ENCODE results near the gene PPP1R14B. TPM values are rescaled to one million over a fixed set of nuclear protein-coding genes. Genes with fewer than 3 reads are reported as not detected.

PPP1R14B gene
- total RNA-seq, 1 experiment from 2014 or later = 1,496 TPM

- Histone ChIP-seq H3K27me3 (ENCODE audit: low read length) (peaks cover 37% of the 10 kb centered on the region), H3K4me3 (ENCODE audit: low read length) (no peak overlapping the region), H3K9ac (ENCODE audit: low read length) (no peak overlapping the region), H2AFZ (ENCODE audit: low read length) (no peak overlapping the region), H4K20me1 (ENCODE audit: low read length) (no peaks in the 10 kb centered on the region), H3K79me2 (ENCODE audit: low read length) (no peaks in the 10 kb centered on the region), H3K9me3 (ENCODE audit: low read length) (no peaks in the 10 kb centered on the region), H3K4me1 (ENCODE audit: insufficient read depth, low read length) (peaks cover 21% of the 10 kb centered on the region), H3K9me2 (replicated peaks; ENCODE audit: low read length) (no peaks in the 10 kb centered on the region), H3K4me2 (ENCODE audit: low read length) (no peak overlapping the region), H3K36me3 (ENCODE audit: low read depth, low read length) (no peaks in the 10 kb centered on the region), H3K27ac (ENCODE audit: low read length) (no peak overlapping the region), H3F3A (ENCODE audit: low read length, unreplicated experiment) (no peaks in the 10 kb centered on the region)
- no peak for TF ChIP-seq CTCF (conservative IDR thresholded peaks at IDR 0.05; ENCODE audit: low read depth, low read length)
- TF ChIP-seq EZH2 (IDR thresholded peaks at IDR 0.05; ENCODE audit: low read length, unreplicated experiment) = no peak
- TF ChIP-seq EZH2phosphoT487 (IDR thresholded peaks at IDR 0.05; ENCODE audit: borderline replicate concordance, low read length) = no peak
- POLR2A ChIA-PET (ENCODE audit: unreplicated experiment) = interaction anchor here (0.6 kb wide), 1 partner anchor 44 kb away, joined by 4 read pairs; no protein-coding TSS in a partner anchor
- ATAC-seq (no peak), DNase-seq (no peak)
- CTCF ChIA-PET = interaction anchor here (0.9 kb wide), 1 partner anchor 19 kb away, joined by 8 read pairs; no protein-coding TSS in a partner anchor
- no TSS peak for BruUV-seq (replicated peaks)
- intact Hi-C loops (cut with micrococcal nuclease) = no loop called here
Observed at GRCh38 chr11:64295760-64296159, 49.0 kb upstream of the PPP1R14B start.

- Histone ChIP-seq H3K27me3 (ENCODE audit: low read length) (peaks cover 29% of the 10 kb centered on the region), H3K79me2 (ENCODE audit: low read length) (no peaks in the 10 kb centered on the region), H3K27ac (ENCODE audit: low read length) (no peak overlapping the region), H3K36me3 (ENCODE audit: low read depth, low read length) (no peaks in the 10 kb centered on the region), H4K20me1 (ENCODE audit: low read length) (no peaks in the 10 kb centered on the region), H3K4me1 (ENCODE audit: insufficient read depth, low read length) (peaks cover 11% of the 10 kb centered on the region), H2AFZ (ENCODE audit: low read length) (no peak overlapping the region), H3K9me2 (replicated peaks; ENCODE audit: low read length) (no peaks in the 10 kb centered on the region), H3F3A (ENCODE audit: low read length, unreplicated experiment) (no peaks in the 10 kb centered on the region), H3K9me3 (ENCODE audit: low read length) (no peaks in the 10 kb centered on the region), H3K4me2 (ENCODE audit: low read length) (no peak overlapping the region), H3K4me3 (ENCODE audit: low read length) (no peak overlapping the region), H3K9ac (ENCODE audit: low read length) (no peak overlapping the region)
- TF ChIP-seq EZH2 (IDR thresholded peaks at IDR 0.05; ENCODE audit: low read length, unreplicated experiment) (no peak), EZH2phosphoT487 (IDR thresholded peaks at IDR 0.05; ENCODE audit: borderline replicate concordance, low read length) (no peak), CTCF (conservative IDR thresholded peaks at IDR 0.05; ENCODE audit: low read depth, low read length) (no peak)
- ChIA-PET POLR2A (ENCODE audit: unreplicated experiment) (no interaction called here), CTCF (no interaction called here)
- intact Hi-C loops (cut with micrococcal nuclease) = no loop called here
- no TSS peak for BruUV-seq (replicated peaks)
- no peak for DNase-seq
- no peak for ATAC-seq
Observed at GRCh38 chr11:64294774-64295173, 48.0 kb upstream of the PPP1R14B start.

- Histone ChIP-seq H3K4me1 (ENCODE audit: insufficient read depth, low read length) (peaks cover 8% of the 10 kb centered on the region), H3K9me2 (replicated peaks; ENCODE audit: low read length) (no peaks in the 10 kb centered on the region), H3K27ac (ENCODE audit: low read length) (no peak overlapping the region), H4K20me1 (ENCODE audit: low read length) (no peaks in the 10 kb centered on the region), H3K9me3 (ENCODE audit: low read length) (no peaks in the 10 kb centered on the region), H3K4me3 (ENCODE audit: low read length) (no peak overlapping the region), H3K36me3 (ENCODE audit: low read depth, low read length) (no peaks in the 10 kb centered on the region), H3K79me2 (ENCODE audit: low read length) (0 out of 2 replicates have a peak, but pooled peaks cover 2% of the 10 kb centered on the region), H3F3A (ENCODE audit: low read length, unreplicated experiment) (no peaks in the 10 kb centered on the region), H3K27me3 (ENCODE audit: low read length) (peaks cover 20% of the 10 kb centered on the region), H2AFZ (ENCODE audit: low read length) (no peak overlapping the region), H3K4me2 (ENCODE audit: low read length) (no peak overlapping the region), H3K9ac (ENCODE audit: low read length) (no peak overlapping the region)
- DNase-seq = no peak
- TF ChIP-seq EZH2 (IDR thresholded peaks at IDR 0.05; ENCODE audit: low read length, unreplicated experiment) (no peak), EZH2phosphoT487 (IDR thresholded peaks at IDR 0.05; ENCODE audit: borderline replicate concordance, low read length) (no peak), CTCF (conservative IDR thresholded peaks at IDR 0.05; ENCODE audit: low read depth, low read length) (no peak)
- ChIA-PET CTCF (no interaction called here), POLR2A (ENCODE audit: unreplicated experiment) (no interaction called here)
- intact Hi-C loops (cut with micrococcal nuclease) = no loop called here
- BruUV-seq (replicated peaks) = no TSS peak
- no peak for ATAC-seq
Observed at GRCh38 chr11:64292460-64293254, 45.9 kb upstream of the PPP1R14B start.
